LNCaP clone FGC (cell line): ENCODE measurements around the gene SEC14L2.

Experiments used
- DNase-seq: peaks from one replicate; pipeline ENCODE4 v3.0.0-alpha.2; 2011; ENCODE audit warnings: low read depth
- H3K4me3 ChIP-seq: 2 replicates; pipeline ENCODE4 v1.5.1; 2011; ENCODE audit warnings: mild to moderate bottlenecking, low read depth, low read length, control low read depth
- TF ChIP-seq, protein P1 (sequence below): IDR thresholded peaks from 2 replicates; pipeline ENCODE4 v1.5.1; 2012; ENCODE audit warnings: mild to moderate bottlenecking; ENCODE audit not compliant: control insufficient read depth, insufficient read depth; ENCODE audit errors: extremely low read depth

The SEC14L2 gene

DNA sequence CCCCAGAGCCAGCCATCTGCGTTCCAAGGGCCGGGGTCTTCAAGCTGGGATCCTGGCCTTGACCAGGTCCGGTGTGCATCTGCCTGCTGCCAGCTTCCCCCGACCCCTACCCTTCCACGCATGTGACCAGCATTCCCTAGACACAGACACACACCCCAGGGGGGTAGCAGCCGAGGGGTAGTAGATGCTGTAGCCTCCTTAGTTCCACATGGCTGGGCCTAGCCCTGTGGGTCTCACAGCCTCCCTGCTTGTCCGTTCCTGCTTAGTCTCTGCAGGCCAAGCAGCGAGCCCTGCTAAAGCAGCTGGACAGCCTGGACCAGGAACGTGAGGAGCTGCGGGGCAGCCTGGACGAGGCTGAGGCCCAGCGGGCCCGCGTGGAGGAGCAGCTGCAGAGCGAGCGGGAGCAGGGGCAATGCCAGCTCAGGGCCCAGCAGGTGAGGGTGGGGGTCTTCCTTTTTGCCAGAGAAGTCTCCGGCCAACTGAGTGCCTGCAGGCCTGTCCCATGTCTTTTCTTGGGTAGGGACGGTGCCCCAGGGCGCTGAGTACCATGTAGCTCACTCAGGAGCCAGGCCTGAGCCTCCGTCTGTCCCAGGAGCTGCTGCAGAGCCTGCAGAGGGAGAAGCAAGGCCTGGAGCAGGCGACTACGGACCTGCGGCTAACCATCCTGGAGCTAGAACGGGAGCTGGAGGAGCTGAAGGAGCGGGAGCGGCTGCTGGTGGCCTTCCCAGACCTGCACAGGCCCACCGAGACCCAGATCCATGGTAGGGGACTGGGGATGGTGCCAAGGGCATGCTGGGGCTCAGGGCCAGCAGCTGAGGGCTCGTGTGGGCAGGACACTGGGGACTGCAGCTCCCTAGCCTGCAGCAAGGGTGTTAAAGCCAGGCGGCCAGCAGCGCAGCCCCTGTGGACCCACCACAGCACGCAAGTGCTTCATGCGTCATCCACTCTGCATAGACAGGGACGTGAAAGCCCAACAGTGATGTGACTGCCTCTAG, 23.2 kb upstream of the SEC14L2 start:
- TF ChIP-seq, protein P1, sequence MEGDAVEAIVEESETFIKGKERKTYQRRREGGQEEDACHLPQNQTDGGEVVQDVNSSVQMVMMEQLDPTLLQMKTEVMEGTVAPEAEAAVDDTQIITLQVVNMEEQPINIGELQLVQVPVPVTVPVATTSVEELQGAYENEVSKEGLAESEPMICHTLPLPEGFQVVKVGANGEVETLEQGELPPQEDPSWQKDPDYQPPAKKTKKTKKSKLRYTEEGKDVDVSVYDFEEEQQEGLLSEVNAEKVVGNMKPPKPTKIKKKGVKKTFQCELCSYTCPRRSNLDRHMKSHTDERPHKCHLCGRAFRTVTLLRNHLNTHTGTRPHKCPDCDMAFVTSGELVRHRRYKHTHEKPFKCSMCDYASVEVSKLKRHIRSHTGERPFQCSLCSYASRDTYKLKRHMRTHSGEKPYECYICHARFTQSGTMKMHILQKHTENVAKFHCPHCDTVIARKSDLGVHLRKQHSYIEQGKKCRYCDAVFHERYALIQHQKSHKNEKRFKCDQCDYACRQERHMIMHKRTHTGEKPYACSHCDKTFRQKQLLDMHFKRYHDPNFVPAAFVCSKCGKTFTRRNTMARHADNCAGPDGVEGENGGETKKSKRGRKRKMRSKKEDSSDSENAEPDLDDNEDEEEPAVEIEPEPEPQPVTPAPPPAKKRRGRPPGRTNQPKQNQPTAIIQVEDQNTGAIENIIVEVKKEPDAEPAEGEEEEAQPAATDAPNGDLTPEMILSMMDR, result no peak

DNA sequence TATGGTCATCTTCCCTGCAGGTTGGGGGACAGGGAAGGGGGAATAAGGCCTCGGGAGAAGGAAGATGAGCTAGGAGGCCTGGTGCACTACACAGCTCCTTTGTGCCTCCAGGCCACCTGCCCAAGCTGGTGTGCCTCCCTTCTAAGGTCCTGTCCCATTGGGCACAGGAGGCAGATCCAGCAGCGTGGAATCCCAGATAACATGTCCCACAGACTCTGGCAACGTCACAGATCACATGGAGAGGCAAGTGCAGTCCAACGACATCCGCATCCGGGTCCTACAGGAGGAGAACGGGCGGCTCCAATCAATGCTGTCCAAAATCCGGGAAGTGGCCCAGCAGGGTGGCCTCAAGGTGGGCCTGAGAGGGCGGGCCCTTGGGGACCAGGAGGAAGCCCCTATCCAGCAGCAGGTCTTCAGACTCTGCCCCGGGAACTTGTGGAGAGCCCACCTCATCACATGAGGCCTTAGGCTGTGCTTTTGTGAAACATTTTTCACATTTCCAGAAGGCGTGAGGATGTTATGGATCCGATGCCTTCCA, 21.4 kb upstream of the SEC14L2 start:
- TF ChIP-seq, protein P1, result no peak
- DNase-seq, result no peak
- no peak overlapping the region for H3K4me3 ChIP-seq

More for the DNA sequence above, 23.2 kb upstream of the SEC14L2 start:
- H3K4me3 ChIP-seq, result no peak overlapping the region
- no peak for DNase-seq

DNA sequence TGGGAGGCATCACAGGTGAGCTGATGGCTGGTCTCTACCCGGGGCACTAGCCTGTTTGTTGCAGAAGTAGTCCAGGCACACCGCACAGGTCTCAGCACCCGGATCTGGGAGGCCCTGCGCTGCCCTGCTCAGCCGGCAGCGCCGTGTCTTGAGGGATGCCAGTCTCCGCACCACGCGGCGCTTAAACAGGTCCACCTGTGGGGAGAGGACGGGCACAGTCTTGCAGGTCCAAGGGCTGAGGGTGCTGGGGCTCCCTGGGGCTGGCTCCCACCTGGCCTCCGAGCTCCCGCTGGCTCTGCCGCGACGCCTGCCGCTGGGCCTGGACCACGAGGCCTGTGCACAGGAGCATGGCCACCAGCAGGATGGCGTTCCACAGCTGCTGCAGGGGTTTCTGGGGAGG, 16.8 kb upstream of the SEC14L2 start:
- no peak for DNase-seq
- TF ChIP-seq, protein P1, result no peak
- H3K4me3 ChIP-seq, result no peak overlapping the region

DNA sequence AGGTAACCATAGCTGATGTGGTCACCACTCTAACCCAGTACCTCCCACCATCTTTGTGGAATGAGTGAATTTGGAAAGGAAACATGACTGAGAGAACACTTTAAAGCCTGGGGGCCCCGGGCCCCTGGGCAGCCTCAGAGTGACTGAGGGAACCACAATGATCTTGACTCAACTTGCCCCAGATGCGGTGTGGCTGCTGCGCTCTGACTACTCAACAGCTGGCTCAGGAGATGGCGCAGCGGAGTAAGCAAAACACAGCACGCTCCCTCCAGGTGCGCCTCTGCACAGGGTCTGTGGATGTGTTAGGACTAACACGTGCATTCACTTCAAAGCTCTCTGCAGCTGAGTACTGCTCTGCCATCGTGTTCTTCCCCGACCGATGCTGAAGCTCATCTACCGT, 15.6 kb upstream of the SEC14L2 start:
- TF ChIP-seq, protein P1, result no peak

DNA sequence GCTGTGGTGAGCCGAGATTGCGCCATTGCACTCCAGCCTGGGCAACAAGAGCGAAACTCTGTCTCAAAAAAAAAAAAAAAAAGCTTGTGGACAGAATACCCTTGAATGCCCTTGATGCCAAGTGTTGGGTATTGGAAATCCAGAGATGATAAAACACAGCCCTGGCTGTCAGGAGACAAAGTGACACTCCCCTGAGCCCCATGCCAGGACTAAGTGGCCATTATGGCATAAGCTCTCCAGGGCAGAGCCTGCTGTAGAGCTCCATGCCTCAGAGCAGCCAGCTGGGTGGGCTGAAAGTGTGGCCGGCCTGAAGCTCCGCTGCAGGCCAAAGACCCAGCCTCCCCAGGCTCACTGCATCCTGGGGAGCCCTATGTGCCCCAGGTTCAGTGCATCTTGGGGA, 14.5 kb upstream of the SEC14L2 start:
- TF ChIP-seq, protein P1, result no peak
- H3K4me3 ChIP-seq, result no peak overlapping the region
- DNase-seq, result no peak

More for the DNA sequence above, 15.6 kb upstream of the SEC14L2 start:
- no peak for DNase-seq
- H3K4me3 ChIP-seq, result no peak overlapping the region

DNA sequence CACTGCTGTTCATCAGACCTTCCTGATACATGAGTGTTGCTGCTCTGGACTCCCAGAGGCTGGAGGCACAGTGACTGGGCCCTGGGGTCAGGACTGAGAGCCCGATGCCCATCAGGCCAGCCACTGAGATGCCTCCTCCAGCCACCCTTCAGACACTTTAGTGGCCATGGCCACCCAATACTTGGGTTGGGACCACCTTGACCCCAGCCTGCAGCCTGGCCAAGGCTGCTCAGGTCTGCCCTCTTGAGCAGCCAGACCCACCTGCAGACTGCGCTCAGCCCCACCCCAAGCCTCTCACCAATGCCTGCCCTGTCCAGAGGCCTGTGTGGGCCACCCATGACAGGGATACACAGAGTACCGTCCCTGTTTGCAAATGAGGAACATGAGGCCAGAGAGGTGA, 13.8 kb upstream of the SEC14L2 start:
- DNase-seq, result no peak
- H3K4me3 ChIP-seq, result no peak overlapping the region
- TF ChIP-seq, protein P1, result no peak
